WTC11 (cell line): ENCODE measurements around the gene POC1A. TPM values are rescaled to one million over a fixed set of nuclear protein-coding genes. Genes with fewer than 3 reads are reported as not detected.

Source experiments
- ATAC-seq: fragments of 200-7000 bp; cut with Tn5 transposase; 2 replicates; pipeline ENCODE4 v1.10.0; 2021; ENCODE audit warnings: mild to moderate bottlenecking, moderate library complexity
- CTCF ChIA-PET: fragments of 300-600 bp; sonication (Branson Sonifier 250); formaldehyde crosslinking; loops from one replicate; lab custom pipeline; 2021; ENCODE audit warnings: antibody characterized with exemption; lab: Charles Lee
- POLR2A ChIA-PET: fragments of 350-600 bp; sonication (Branson Sonifier 250); formaldehyde crosslinking; loops from one replicate; lab custom pipeline; 2021; ENCODE audit warnings: antibody characterized with exemption; lab: Charles Lee
- DNase-seq: peaks from one replicate; pipeline ENCODE4 v3.0.0; 2021; ENCODE audit warnings: low spot score
- H3K27ac Mint-ChIP-seq: 2 replicates; pipeline ENCODE4 v1.8.0; 2021; ENCODE audit warnings: mixed read lengths
- H3K27me3 Mint-ChIP-seq: 2 replicates; pipeline ENCODE4 v1.8.0; 2021; ENCODE audit warnings: low read depth, mild to moderate bottlenecking, moderate library complexity, mixed read lengths
- H3K36me3 Mint-ChIP-seq: 2 replicates; pipeline ENCODE4 v1.8.0; 2021; ENCODE audit warnings: mixed read lengths
- H3K4me1 Mint-ChIP-seq: 2 replicates; pipeline ENCODE4 v1.8.0; 2022; ENCODE audit warnings: mixed read lengths
- H3K4me3 Mint-ChIP-seq: 2 replicates; pipeline ENCODE4 v1.8.0; 2021; ENCODE audit warnings: mild to moderate bottlenecking, moderate library complexity, mixed read lengths
- H3K9me3 Mint-ChIP-seq: 2 replicates; pipeline ENCODE4 v1.8.0; 2021; ENCODE audit warnings: mixed read lengths
- ATF6 ChIP-seq: sonication (generic); formaldehyde crosslinking; IDR thresholded peaks from 2 replicates; pipeline ENCODE4 v1.8.1; 2023; ENCODE audit warnings: mild to moderate bottlenecking, missing genetic modification reagents
- CTCF ChIP-seq: fragments of 200-600 bp; IDR thresholded peaks from 2 replicates; pipeline ENCODE4 v1.8.0; 2022; ENCODE audit warnings: antibody characterized with exemption
- EMX1 ChIP-seq: fragments of 250-450 bp; sonication (Bioruptor Pico); IDR thresholded peaks from 2 replicates; pipeline ENCODE4 v1.8.0; 2021; ENCODE audit warnings: mild to moderate bottlenecking
- ESRRA ChIP-seq: sonication (generic); formaldehyde crosslinking; IDR thresholded peaks from 2 replicates; pipeline ENCODE4 v1.8.1; 2022; ENCODE audit warnings: mild to moderate bottlenecking, missing genetic modification reagents, borderline replicate concordance
- GABPB1 ChIP-seq: sonication (generic); formaldehyde crosslinking; IDR thresholded peaks from 2 replicates; pipeline ENCODE4 v1.8.1; 2023; ENCODE audit warnings: mild to moderate bottlenecking, missing genetic modification reagents
- MAX ChIP-seq: sonication (generic); formaldehyde crosslinking; IDR thresholded peaks from 2 replicates; pipeline ENCODE4 v1.8.0; 2022; ENCODE audit warnings: mild to moderate bottlenecking, missing genetic modification reagents
- MLX ChIP-seq: sonication (generic); formaldehyde crosslinking; IDR thresholded peaks from 2 replicates; pipeline ENCODE4 v1.8.1; 2023; ENCODE audit warnings: mild to moderate bottlenecking, missing genetic modification reagents, moderate library complexity
- NR3C1 ChIP-seq: sonication (generic); formaldehyde crosslinking; conservative IDR thresholded peaks from 2 replicates; pipeline ENCODE4 v1.8.1; 2023; ENCODE audit warnings: low read depth, mild to moderate bottlenecking, missing genetic modification reagents
- RELA ChIP-seq: sonication (generic); formaldehyde crosslinking; IDR thresholded peaks from 2 replicates; pipeline ENCODE4 v1.8.1; 2022; ENCODE audit warnings: missing genetic modification reagents, mild to moderate bottlenecking, borderline replicate concordance
- SP1 ChIP-seq: sonication (generic); formaldehyde crosslinking; conservative IDR thresholded peaks from 2 replicates; pipeline ENCODE4 v1.8.1; 2022; ENCODE audit warnings: missing genetic modification reagents
- ZBTB21 ChIP-seq: sonication (generic); formaldehyde crosslinking; IDR thresholded peaks from 2 replicates; pipeline ENCODE4 v1.8.1; 2023; ENCODE audit warnings: mild to moderate bottlenecking, missing genetic modification reagents, borderline replicate concordance
- ZNF121 ChIP-seq: sonication (generic); formaldehyde crosslinking; IDR thresholded peaks from 2 replicates; pipeline ENCODE4 v1.8.0; 2023; ENCODE audit warnings: missing genetic modification reagents
- ZNF232 ChIP-seq: sonication (generic); formaldehyde crosslinking; IDR thresholded peaks from 2 replicates; pipeline ENCODE4 v1.8.0; 2022; ENCODE audit warnings: mild to moderate bottlenecking, missing genetic modification reagents
- ZNF263 ChIP-seq: sonication (generic); formaldehyde crosslinking; IDR thresholded peaks from 2 replicates; pipeline ENCODE4 v1.8.1; 2022; ENCODE audit warnings: low read depth, mild to moderate bottlenecking, moderate library complexity, missing genetic modification reagents
- ZNF416 ChIP-seq: fragments of 250-450 bp; sonication (Bioruptor Pico); IDR thresholded peaks from 2 replicates; pipeline ENCODE4 v1.9.0; 2021; ENCODE audit warnings: mild to moderate bottlenecking, inconsistent platforms
- ZNF532 ChIP-seq: fragments of 250-450 bp; sonication (Bioruptor Pico); IDR thresholded peaks from 2 replicates; pipeline ENCODE4 v1.9.0; 2021; ENCODE audit warnings: mild to moderate bottlenecking, borderline replicate concordance
- total RNA-seq: library from RNA; stranded (reverse); gene quantifications from 3 replicates; pipeline ENCODE4 v1.2.3, GENCODE V29; 2021

Gene POC1A
- total RNA-seq, 1 experiment from 2014 or later: 31.3 TPM

GRCh38 chr3:52144796-52145735, 9.2 kb downstream of the POC1A start:
- Mint-ChIP-seq H3K27ac (no peak overlapping the region; the same call in 1 of the 2 replicates), H3K27me3 (no peaks in the 10 kb centered on the region)
- TF ChIP-seq SP1 (no peak), GABPB1 (CRISPR knock-in tag) (no peak), ESRRA (CRISPR knock-in tag) (no peak), ZNF416 (CRISPR knock-in tag) (no peak), ZBTB21 (no peak), EMX1 (CRISPR knock-in tag) (no peak), ZNF121 (no peak), ZNF232 (no peak), ZNF263 (CRISPR knock-in tag) (no peak), ZNF532 (no peak), RELA (CRISPR knock-in tag) (no peak), MAX (no peak)
- TF ChIP-seq, all 79 proteins: peak for 0
- CTCF ChIA-PET: interaction anchor here (0.6 to 4.2 kb wide), 21 partner anchors 8 to 142 kb away, joined by 3 to 70 read pairs (median 4); partner anchors contain the start of genes ALAS1 and POC1A
- Mint-ChIP-seq H3K36me3 (peaks cover 34% of the 10 kb centered on the region), H3K4me3 (no peak overlapping the region), H3K9me3 (no peaks in the 10 kb centered on the region), H3K4me1 (peaks cover 5% of the 10 kb centered on the region)
- no peak for DNase-seq
- no peak for ATAC-seq
- POLR2A ChIA-PET: interaction anchor here (0.6 kb wide), 1 partner anchor 39 kb away, joined by 4 read pairs; no protein-coding TSS in a partner anchor

GRCh38 chr3:52144034-52144795, 10.0 kb downstream of the POC1A start:
- Mint-ChIP-seq H3K4me3 (no peak overlapping the region), H3K27ac (peak overlapping the region; percentile 41; the same call in 1 of the 2 replicates), H3K9me3 (no peaks in the 10 kb centered on the region), H3K36me3 (peaks cover 30% of the 10 kb centered on the region), H3K4me1 (peaks cover 5% of the 10 kb centered on the region), H3K27me3 (no peaks in the 10 kb centered on the region)
- peak; percentile 93 for ATAC-seq
- peak; percentile 87 for DNase-seq
- TF ChIP-seq ZNF121 (no peak), CTCF (peak; percentile 98)
- ChIA-PET CTCF (interaction anchor here (0.6 to 4.2 kb wide), 20 partner anchors 8 to 142 kb away, joined by 3 to 70 read pairs (median 4); partner anchors contain the start of genes ALAS1 and POC1A), POLR2A (interaction anchor here (0.6 kb wide), 1 partner anchor 38 kb away, joined by 4 read pairs; no protein-coding TSS in a partner anchor)

GRCh38 chr3:52143616-52144015, 10.6 kb downstream of the POC1A start:
- Mint-ChIP-seq H3K9me3 (no peaks in the 10 kb centered on the region), H3K27ac (no peak overlapping the region), H3K4me1 (peaks cover 5% of the 10 kb centered on the region), H3K27me3 (no peaks in the 10 kb centered on the region), H3K36me3 (peaks cover 24% of the 10 kb centered on the region), H3K4me3 (no peak overlapping the region)
- CTCF ChIA-PET: interaction anchor here (1.7 to 4.2 kb wide), 2 partner anchors 138 to 141 kb away, joined by 11 to 70 read pairs; no protein-coding TSS in a partner anchor
- POLR2A ChIA-PET: no interaction called here
- ATAC-seq (no peak), DNase-seq (no peak)
- TF ChIP-seq NR3C1 (CRISPR knock-in tag) (no peak), ATF6 (CRISPR knock-in tag) (no peak), MLX (CRISPR knock-in tag) (no peak)
